HG03064 (cell line): ENCODE results near the gene SCCPDH.

Experiments
- ATAC-seq: cut with Tn5 transposase; IDR thresholded peaks from one replicate; pipeline ENCODE4 v1.9.1; 2021; ENCODE audit warnings: low read depth; ENCODE audit not compliant: unreplicated experiment

The SCCPDH gene

DNA sequence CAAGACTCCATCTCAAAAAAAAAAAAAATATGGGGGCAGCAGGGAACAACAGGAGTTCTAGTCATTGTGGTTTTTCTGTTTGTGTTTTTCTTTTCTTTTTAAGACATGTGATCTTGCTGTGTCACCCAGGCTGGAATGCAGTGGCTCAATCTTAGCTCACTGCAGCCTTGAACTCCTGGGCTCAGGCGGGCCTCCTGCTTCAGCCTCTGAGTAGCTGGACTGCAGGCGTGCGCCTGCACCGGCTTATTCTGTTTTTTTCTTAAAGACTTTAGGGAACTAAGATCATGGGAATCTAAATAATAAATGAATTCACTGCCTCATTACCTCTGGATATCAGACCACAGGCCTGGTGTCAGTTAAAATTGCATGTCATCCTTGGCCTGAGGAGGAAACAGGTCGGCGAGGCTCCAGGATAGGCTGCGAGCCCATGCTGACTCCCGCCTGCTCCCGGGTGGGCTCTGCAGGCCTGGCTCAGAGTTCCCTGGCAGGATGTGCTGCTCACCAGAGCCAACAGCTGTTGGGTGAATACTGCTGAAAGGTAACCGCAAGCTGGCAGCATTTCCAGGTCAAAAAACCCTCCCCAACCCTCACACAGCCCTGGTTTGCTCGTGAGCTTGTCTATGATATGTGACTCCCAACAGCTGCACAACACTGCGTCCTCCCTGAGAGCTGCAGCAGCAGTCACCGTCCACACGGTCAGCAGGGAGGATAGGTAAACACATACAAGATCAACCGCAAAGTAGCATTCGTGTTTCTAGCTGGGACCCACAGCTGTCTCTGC, 58.1 kb downstream of the SCCPDH start:
- ATAC-seq: peak; percentile 75

DNA sequence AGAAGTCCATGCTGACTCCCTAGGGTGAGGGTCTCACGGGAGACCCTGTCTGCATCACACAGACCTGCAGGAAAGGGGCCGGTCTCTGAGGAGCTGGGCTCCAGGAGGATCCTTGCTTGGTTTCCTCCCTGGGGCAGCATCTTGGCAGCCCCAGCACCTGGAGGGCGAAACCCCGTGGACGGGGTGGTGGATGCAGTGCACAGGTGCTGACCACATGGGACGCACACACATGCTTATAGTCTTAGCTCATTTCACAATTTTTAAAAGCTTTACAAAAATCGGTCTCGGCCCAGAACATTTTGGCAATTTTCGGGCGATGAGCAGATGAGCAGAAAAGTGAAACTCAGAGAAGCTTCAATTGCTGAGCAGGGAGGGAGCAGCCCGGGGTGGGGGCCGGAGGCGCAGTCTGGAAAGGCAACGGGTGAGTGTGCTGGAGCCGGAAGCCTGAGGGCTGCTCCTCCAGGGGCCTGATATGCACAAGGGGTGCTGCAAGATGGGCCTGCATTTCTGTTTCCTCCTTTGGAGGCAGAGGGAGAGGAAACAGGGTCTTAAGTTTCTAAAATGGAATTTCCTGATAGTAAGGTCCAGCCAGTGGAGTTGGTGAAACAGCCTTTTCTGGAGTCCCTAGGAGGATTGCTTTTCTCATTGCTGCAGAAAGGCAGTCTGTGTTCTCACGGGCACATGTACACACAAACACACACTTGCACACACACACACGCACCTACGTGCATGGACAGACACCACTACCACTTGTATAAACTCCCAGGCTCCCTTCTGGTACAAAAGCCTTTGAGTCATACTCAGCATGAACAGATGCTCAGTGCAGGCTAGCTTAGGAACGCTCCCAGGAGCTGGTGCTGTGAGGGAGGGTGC, 60.6 kb downstream of the SCCPDH start:
- ATAC-seq: peak; percentile 40

DNA sequence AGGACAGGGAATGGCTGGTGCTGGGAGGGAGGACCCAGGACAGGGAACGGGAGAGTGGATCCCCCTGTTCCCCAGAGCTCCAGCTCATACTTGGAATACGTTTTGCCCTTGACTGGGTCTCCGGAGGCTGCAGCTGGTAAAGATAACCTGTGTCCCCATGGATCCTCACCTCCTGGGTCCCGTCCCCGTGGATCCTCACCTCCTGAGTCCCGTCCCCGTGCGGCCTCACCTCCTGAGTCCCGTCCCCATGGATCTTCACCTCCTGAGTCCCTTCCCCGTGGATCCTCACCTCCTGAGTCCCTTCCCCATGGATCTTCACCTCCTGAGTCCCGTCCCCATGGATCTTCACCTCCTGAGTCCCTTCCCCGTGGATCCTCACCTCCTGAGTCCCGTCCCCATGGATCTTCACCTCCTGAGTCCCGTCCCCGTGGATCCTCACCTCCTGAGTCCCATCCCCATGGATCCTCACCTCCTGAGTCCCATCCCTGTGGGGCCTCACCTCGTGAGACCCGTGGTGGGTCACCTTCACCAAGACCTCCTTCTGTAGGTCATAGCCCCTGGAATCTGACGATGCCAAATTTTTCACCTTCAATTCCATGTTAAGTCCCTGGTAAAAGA, 61.4 kb downstream of the SCCPDH start:
- ATAC-seq: no peak

DNA sequence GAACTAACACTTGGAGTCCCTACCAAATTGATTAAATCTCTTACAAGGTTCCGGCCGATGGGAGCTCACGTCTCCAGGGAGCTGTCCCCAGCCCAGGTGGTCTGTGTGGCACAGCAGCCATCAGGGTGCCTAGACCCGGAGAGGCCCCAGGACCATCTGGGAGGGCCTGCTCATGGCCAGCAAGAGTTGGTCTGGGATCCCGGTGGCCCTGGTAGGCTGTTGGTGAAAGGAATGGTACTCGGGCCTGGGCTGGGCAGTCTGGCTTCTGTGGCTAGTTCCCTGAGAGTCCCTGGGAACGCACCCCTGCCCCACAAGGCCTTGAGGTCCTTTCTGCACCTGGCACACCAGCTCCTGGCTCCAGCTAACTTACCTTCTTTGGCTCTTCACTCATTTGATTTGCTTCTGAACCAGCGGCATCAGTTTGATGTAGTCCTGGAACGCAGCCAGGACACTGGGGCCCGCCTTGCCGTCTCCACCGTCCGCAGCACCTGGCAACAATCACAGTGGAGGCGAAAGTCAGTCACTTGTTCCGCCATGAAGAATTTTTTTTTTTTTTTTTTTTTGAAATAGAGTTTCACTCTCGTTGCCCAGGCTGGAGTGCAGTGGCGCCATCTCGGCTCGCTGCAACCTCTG, 62.5 kb downstream of the SCCPDH start:
- ATAC-seq: no peak

DNA sequence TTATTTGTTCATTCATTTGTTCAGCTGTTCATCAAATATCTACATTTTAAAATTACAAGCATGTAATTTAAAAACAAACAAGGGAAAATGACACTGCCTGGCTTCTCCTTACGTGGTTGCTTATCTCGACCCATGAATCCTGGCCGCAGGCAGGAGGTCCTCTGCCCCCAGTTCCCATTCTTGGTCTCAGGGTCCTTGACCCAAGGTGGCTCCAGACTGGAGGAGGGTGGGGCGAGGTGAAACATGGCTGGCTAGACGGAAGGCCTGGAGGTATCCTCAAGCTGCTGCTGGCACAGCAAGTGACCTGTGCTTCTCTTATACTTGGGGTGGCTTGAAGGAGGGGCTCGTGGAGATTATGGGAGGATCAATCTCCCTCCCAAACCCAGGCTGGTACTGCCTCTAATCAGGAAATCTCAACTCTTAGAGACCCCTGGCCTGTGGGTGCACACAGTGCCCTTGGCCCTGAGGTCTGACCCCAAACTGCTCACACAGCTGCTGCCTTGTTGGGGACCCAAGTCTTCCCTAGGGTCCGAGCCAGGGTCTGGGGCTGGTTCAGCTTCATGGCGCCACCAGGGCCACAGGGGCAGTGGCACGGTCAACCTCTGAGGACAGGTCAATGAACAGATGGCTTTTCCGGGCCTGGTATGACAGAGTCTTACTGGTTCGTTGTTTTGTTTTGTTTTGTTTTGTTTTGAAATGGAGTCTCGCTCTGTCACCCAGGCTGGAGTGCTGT, 63.7 kb downstream of the SCCPDH start:
- ATAC-seq: no peak

DNA sequence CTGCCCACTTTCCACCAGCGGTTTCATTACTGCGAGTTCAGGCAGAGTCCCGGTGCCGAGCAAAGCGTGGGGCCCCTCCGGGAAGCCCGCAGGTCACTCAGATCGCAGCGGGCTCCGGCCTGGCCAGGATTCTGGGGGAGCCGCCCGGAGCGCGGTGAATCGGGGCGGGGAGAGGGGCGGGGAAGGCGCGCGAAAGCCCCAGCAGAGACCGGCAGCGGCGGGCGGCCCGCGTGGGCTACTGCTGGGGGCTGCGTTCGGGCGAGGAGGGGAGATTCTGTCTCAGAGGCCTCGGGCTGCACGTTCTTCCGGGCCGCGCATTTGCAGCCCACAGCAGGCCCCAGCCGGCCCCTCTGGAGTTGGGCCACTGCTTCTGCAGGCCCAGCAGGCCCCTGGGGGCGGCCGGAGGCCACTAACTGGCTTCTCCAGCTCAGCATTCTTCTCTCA, 64.7 kb downstream of the SCCPDH start:
- ATAC-seq: no peak

DNA sequence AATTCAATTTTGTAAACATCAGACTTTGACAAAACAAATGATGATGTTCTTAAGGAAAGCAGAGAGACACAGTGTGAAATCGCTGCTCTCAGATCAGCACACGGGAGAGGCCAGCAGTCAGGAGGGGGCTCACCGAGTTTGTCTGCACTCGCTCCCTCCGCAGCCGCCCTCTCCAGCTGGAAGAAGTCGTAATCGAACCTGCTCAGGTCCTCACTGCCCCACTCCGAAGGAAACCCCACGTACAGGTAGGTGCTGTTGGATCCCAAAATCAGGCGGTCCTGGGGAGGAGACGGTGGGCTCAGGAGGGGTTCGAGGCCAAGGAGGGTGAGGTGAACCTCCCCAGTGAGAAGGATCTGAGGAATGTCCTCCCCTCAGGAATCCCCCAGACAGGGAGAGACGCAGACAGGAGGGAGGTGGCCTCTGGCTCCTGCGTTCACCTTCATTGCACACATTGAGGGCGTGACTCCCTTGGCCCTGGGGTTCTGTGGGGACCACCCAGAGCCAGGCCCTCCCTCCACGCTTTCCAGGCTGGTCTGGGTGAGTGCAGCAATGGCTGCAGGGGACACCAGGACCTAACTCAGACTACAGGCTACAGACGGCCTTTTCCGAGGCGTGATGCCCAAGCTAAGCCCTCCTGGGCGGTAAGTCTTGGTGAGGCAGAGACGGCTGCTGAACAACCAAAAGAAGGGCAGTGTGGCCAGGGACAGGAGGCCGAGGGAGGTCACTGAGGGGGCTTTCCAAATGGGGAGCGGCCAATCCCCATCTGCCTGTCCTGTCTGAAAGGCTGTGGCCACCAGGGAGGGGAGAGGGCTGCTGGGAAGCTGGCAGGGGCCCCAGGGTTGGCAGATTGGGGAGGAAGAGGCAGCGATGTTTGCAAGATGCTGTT, 65.5 kb downstream of the SCCPDH start:
- no peak for ATAC-seq

DNA sequence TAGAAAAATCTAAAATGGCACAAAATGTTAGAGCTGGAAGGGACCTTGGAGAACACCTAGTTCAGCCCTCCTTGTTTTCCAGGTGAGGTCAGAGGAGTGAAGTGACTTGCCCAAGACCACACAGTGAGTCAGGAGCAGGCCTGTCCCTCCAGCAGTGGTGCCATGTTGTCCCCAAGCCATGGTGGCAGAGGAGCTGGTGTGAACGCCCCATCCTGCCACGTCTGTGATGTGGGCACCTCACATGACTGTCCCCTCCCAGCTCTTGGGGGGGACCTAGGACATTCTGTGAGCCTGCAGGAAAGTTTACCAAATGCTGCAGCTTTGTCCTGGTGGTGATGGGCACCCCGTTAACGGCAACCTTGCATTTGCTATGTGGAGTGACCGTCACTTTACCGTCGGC, 66.2 kb downstream of the SCCPDH start:
- no peak for ATAC-seq

DNA sequence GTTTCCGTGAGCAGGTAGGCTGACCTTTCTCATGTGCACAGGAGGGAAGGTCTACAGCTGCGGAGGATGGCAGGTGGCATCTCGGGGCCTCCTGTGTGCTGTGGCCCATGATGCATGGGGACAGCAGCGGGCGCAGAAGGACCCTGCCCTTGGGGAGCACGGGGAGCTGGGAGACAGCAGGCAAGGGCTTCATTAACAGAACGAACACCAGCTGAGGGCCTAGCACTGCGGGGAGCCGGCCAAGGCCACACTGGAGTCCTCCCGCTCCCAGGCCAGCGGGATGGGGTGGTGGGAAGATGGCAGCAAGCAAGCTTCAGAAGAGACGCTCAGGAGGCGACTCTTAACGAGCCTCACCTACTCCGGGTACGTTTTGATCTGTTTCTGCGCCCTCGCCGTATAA, 66.6 kb downstream of the SCCPDH start:
- ATAC-seq: no peak

DNA sequence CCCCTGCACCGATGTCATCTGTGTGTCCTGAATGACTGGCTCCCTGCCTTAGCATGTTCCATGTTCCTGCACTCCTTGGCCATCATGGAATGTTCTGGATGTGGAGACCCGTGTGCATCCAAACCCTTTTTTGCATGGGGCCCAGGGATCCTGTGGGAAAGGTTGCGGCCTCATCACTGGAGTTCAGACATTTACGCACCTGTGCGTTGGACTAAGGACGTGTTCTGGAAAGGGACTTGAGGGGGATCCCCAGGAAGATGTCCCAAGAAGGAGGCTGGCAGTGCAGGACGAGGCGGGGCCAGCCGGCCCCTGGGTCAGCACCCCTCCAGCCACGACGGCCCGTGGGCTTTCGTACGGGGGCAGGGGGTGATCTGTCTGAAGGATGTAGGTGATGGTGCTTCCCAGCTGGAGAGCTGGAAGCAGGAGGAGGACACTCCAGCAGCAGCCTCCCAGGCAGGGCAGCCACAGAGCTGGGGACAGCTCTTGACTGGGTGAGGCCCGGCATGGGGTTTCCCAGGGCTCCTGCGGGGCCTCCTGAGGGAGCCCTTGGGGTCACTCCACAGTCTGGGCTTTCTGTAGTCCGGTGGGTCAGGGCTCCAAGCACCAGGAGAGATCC, 67.2 kb downstream of the SCCPDH start:
- ATAC-seq: no peak

DNA sequence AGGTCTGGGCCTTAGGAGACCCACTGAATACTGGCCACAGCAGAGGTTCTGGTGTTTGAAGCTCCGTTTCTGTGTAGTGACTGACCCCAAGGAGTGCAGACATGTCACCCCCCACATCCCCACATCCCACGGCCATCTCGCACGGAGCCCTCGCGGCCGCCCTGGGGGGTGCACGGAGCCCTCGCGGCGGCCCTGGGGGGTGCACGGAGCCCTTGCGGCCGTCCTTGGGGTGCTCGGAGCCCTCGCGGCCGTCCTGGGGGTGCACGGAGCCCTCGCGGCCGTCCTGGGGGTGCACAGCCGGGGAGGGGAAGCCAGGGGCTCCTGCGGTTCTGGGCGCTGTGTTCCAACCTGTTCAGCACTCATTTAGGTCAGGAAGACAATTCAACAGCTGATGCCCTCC, 68.4 kb downstream of the SCCPDH start:
- no peak for ATAC-seq

DNA sequence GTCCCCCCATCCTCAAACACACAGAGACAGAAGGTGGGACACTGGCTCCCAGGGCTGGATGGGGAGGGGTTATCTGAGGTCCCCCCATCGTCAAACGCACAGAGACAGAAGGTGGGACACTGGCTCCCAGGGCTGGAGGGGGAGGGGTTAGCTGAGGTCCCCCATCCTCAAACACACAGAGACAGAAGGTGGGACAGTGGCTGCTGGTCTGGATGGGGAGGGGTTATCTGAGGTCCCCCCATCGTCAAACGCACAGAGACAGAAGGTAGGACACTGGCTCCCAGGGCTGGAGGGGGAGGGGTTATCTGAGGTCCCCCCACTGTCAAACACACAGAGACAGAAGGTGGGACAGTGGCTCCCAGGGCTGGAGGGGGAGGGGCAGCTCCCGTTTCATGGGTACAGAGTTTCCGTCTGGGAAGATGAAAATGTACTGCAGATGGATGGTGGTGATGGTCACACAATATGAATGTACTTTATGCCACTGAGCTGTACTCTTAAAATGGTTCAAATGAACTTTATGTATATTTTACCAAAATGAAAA, 69.2 kb downstream of the SCCPDH start:
- ATAC-seq: no peak

DNA sequence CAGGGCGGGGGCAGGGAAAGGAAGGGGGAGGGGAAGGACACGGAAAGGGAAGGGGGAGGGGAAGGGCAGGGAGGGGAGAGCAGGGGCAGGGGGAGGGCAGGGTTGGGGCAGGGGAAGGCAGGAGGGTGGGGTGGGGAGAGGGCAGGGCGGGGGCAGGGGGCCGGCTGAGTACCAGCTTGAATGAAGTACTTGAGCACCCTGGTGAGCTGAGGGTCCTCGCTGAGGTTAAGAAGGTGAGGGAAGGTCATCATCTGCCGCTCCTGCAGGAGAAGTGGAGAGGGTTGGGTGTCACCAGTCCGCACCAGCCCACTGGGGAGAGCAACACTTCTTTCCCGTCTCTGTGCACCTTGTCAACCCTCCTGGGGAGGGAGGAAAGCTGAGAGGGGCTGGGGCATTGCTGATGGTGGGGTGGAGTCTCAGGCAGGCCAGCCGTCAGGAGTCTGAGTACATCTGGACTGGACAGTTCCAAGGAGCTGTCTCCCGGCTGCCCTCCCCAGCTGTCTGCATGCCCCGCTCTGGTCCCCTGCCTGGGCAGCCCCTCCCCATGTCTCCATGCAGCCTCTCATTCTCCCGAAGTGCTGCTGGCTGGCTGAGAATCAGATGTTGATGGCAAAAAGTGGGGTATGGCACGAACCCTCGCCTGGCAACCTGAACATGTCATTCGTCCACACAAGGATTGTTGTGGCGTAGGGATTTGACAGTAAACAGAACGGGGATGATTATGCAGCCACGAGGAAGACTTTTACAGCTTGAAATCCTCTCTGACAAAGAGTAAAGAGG, 70.0 kb downstream of the SCCPDH start:
- ATAC-seq: no peak

DNA sequence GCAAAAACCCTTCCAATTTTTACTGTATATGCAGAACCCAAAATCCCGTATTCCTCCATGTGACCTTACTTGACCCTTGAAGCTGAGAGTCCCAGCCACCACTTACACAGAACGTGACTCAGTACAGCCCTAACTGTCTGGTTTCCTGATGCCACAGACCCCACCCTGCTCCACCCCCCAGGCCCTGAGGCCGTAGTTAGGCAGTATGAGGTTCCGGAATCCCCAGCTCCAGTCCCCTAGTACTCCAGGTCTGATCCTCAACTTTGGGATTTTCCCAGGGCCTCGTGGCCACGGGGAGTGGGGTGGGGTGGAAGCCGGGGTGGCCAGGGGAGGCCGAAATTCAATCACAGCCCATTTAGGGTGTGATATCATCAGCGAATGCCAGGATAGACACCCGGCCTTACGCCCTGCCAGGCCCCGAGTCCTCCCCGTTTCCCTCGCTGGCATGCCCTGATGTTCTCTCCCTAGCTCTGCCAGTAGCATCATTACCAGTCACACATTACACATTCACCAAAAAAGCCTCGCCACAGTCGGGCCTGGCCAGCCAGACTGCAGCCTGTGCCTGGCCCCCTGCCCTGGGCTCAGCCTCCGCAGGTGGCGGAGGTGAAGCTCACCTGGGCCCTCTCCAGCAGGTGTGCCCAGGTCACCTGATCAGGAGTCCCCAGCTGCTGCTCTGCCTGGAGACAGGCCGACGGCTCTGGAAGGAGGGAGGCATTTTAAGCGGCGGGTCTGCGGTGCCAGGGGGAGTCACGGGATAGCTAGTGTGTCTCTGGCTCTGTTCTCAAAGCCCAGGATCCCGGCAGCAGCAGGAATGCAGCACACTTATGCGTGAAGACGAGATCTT, 70.8 kb downstream of the SCCPDH start:
- no peak for ATAC-seq

DNA sequence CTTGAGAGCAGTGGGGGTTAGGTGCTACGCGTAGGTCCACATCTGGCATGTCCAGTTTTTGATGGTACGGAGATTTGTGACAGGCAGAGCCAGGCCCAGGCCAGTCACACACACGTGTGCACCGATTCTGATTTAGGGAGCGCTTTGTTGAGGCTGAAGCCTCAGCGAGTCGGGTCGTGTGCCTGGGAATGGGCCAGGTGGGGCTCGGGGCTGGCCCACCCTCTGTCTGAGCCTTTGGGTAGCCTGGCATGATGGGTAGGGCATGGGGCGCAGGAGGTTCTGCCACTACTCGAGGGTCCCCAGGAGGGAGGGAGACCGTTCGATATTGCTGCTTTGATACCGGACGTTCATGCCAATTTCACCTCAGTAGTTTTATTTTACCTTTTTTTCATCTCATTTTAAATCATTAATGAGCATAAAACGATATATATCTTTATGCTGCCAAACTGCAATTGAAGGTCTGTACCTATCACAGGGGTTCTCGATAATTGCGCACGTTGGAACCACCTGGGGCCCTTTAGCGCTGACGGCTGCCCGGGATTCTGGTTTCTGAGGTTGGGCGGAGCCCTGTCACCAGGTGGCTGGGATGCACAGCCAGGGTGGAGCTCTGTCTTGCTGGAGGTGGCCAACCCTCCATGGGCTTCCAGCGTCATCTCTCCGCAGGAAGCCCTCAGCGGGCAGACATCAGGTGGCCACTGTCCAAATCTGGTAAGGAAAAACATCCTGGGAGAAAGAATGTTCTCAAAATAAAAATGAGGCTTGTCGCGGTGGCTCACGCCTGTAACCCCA, 71.9 kb downstream of the SCCPDH start:
- ATAC-seq: no peak

DNA sequence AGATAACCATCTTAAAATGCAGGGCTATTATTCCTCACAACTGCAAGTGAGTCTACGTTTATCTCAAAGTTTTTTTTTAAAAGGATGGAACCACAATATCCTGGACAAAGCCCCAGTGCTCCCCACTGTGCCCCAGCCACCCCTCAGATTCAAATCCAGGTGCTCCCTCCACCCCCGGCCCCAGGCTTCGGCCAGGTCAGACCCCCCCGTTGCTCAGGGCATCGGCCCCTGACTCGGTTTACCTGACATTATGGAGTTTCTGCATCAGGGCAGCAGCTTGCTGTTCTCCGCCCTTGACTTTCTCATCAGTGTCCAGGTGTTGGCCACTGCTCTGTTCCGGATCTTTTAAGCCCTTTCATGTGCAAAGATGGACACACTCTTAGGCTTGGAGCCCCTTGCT, 72.9 kb downstream of the SCCPDH start:
- no peak for ATAC-seq
